Panc1 (cell line): Measurements from ENCODE around the gene ZNF785. TPM values are rescaled to one million over a fixed set of nuclear protein-coding genes. Genes with fewer than 3 reads are reported as not detected.

Experiments
- ATAC-seq: fragments of 200-7000 bp; cut with Tn5 transposase; 2 replicates; pipeline ENCODE4 v1.9.1; 2020; ENCODE audit warnings: mild to moderate bottlenecking, moderate library complexity
- BruUV-seq: library from RNA; stranded (reverse); fragments of 400-500 nt; replicated peaks from 2 replicates; lab custom pipeline; 2021; lab: Mats Ljungman, UMichigan
- CTCF ChIA-PET: fragments of 300-600 bp; sonication (Branson Sonifier 250); formaldehyde crosslinking; loops from one replicate; lab custom pipeline; 2022; ENCODE audit warnings: antibody characterized with exemption; lab: Charles Lee
- POLR2A ChIA-PET: fragments of 300-600 bp; sonication (Branson Sonifier 250); formaldehyde crosslinking; loops from one replicate; lab custom pipeline; 2022; ENCODE audit warnings: antibody characterized with exemption; lab: Charles Lee
- DNase-seq: peaks from one replicate; pipeline ENCODE4 v3.0.0-alpha.2; 2010; ENCODE audit warnings: low read depth, low spot score
- H3K27ac ChIP-seq: 2 replicates; pipeline ENCODE4 v1.5.1; 2011; ENCODE audit warnings: mild to moderate bottlenecking, low read length, inconsistent platforms
- H3K27me3 ChIP-seq: fragments of 200-500 bp; sonication (Bioruptor generic); 2 replicates; pipeline ENCODE4 v1.6.0; 2014; ENCODE audit warnings: low read length, inconsistent platforms; ENCODE audit not compliant: control insufficient read depth, insufficient read depth
- H3K36me3 ChIP-seq: fragments of 200-500 bp; sonication (Bioruptor generic); 2 replicates; pipeline ENCODE4 v1.5.1; 2014; ENCODE audit warnings: inconsistent platforms, mild to moderate bottlenecking, low read length, moderate library complexity; ENCODE audit not compliant: control insufficient read depth, insufficient read depth
- H3K4me1 ChIP-seq: 2 replicates; pipeline ENCODE4 v1.5.1; 2011; ENCODE audit warnings: inconsistent platforms, mild to moderate bottlenecking, low read length, moderate library complexity; ENCODE audit not compliant: control insufficient read depth, insufficient read depth
- H3K4me3 ChIP-seq, 2 experiments: 2 replicates each; pipeline ENCODE4 v1.5.1; 2011 to 2012; ENCODE audit warnings: low read depth in 2 of 2, low read length in 2 of 2, mild to moderate bottlenecking in 2 of 2, inconsistent platforms in 1 of 2, moderate library complexity in 1 of 2
- H3K9me3 ChIP-seq: fragments of 200-500 bp; sonication (Bioruptor generic); 2 replicates; pipeline ENCODE4 v1.5.1; 2014; ENCODE audit warnings: low read depth, mild to moderate bottlenecking, inconsistent platforms, low read length, moderate library complexity; ENCODE audit not compliant: control insufficient read depth, insufficient read depth
- POLR2AphosphoS5 ChIP-seq: IDR thresholded peaks from 2 replicates; pipeline ENCODE4 v1.6.1; 2012; ENCODE audit warnings: mild to moderate bottlenecking, low read depth, low read length, moderate library complexity
- SIN3A ChIP-seq: IDR thresholded peaks from 2 replicates; pipeline ENCODE4 v1.6.1; 2012; ENCODE audit warnings: low read depth, mild to moderate bottlenecking, low read length, moderate library complexity, borderline replicate concordance; ENCODE audit not compliant: insufficient read depth
- TCF7L2 ChIP-seq: IDR thresholded peaks from 2 replicates; pipeline ENCODE4 v1.6.1; 2011; ENCODE audit warnings: mild to moderate bottlenecking, low read depth, low read length, inconsistent platforms
- in situ Hi-C: cut with HindIII; loops from 2 replicates; pipeline ENCODE4 v1.10.0; 2016; ENCODE audit warnings: low sequenced_read_pairs, low pct_unique_long_range_greater_than_20kb
- intact Hi-C: fragments of 100-400 bp; cut with micrococcal nuclease; formaldehyde crosslinking; loops from one replicate; pipeline ENCODE4 v1.10.0; 2022; ENCODE audit not compliant: unreplicated experiment
- total RNA-seq: library from RNA; stranded (reverse); gene quantifications from one replicate; pipeline ENCODE4 v1.2.1, GENCODE V29; 2021; ENCODE audit not compliant: unreplicated experiment
- TF ChIP-seq, protein P1 (sequence below): fragments of 450-650 bp; IDR thresholded peaks from 2 replicates; pipeline ENCODE4 v1.5.1; 2017; ENCODE audit warnings: mild to moderate bottlenecking
- TF ChIP-seq, protein P2 (sequence below), 2 experiments: IDR thresholded peaks; 2 replicates each; pipeline ENCODE4 v1.6.1; 2011 to 2012; ENCODE audit warnings: low read depth in 2 of 2, control low read depth in 1 of 2, low read length in 1 of 2, mild to moderate bottlenecking in 1 of 2, moderate library complexity in 1 of 2; ENCODE audit not compliant: insufficient read depth in 1 of 2

ZNF785 gene
- total RNA-seq, 1 experiment from 2014 or later: 6.2 TPM

DNA sequence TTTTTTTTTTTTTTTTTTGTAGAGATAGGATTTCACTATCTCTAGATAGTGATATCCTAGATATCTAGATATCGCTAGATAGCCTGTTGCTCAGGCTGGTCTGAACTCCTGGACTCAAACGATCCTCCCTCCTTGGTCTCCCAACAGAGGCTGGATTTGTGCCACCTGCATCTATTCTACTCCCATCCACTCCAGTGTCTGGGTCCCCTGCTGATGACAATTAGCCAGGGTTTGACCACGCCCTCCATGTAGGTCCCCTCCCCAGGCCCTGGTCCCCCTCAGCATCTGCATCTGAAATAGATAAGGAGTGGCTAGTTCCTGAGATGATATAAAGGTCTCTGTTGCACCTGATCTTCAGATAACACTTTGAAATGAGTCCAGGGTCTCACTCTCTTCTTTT lies 16.2 kb downstream of the ZNF785 start:
- Histone ChIP-seq H3K27me3 (no peaks in the 10 kb centered on the region), H3K4me1 (peaks cover 9% of the 10 kb centered on the region), H3K36me3 (no peaks in the 10 kb centered on the region), H3K4me3 (no peak overlapping the region), H3K27ac (no peak overlapping the region), H3K9me3 (no peaks in the 10 kb centered on the region)
- in situ Hi-C loops: no loop called here
- intact Hi-C loops: no loop called here
- ATAC-seq (no peak), DNase-seq (no peak)
- no TSS peak for BruUV-seq
- CTCF ChIA-PET: no interaction called here
- no peak for TF ChIP-seq TCF7L2
- POLR2A ChIA-PET: interaction anchor here (0.7 kb wide), 1 partner anchor 412 kb away, joined by 3 read pairs; no protein-coding TSS in a partner anchor

DNA sequence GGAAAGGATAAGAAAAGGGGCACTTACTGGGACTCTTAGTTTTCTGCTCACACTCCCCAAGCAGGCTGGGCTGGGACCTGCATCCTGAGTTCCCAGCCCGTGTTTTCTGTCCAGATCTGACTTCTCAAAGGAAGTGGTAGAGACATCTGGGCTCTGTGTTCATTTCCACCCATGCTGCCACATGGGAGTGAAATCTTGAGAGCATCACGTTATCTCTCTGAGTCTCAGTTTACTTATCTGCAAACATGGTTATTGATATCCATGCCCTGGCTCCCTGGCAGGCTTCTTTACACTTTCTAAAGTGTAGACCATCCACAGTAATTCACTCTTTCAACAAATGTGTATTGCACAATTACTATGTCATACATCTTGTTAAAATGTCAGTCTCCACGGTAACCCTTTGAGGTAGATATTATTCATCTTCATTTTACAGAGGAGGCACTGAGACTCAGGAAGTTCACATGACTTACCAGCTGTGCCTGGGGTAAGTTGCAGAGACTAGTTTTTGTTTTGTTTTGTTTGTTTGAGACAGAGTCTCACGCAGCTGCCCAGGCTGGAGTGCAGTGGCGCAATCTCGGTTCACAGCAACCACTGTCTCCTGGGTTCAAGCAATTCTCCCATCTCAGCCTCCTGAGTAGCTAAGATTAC lies 17.4 kb downstream of the ZNF785 start:
- CTCF ChIA-PET: no interaction called here
- POLR2A ChIA-PET: no interaction called here
- in situ Hi-C loops: no loop called here
- Histone ChIP-seq H3K4me1 (peaks cover 9% of the 10 kb centered on the region), H3K4me3 (no peak overlapping the region), H3K36me3 (no peaks in the 10 kb centered on the region), H3K27ac (no peak overlapping the region), H3K27me3 (no peaks in the 10 kb centered on the region), H3K9me3 (no peaks in the 10 kb centered on the region)
- ATAC-seq (no peak), DNase-seq (peak; percentile 24)
- intact Hi-C loops: no loop called here
- BruUV-seq: no TSS peak
- TF ChIP-seq, protein P1, sequence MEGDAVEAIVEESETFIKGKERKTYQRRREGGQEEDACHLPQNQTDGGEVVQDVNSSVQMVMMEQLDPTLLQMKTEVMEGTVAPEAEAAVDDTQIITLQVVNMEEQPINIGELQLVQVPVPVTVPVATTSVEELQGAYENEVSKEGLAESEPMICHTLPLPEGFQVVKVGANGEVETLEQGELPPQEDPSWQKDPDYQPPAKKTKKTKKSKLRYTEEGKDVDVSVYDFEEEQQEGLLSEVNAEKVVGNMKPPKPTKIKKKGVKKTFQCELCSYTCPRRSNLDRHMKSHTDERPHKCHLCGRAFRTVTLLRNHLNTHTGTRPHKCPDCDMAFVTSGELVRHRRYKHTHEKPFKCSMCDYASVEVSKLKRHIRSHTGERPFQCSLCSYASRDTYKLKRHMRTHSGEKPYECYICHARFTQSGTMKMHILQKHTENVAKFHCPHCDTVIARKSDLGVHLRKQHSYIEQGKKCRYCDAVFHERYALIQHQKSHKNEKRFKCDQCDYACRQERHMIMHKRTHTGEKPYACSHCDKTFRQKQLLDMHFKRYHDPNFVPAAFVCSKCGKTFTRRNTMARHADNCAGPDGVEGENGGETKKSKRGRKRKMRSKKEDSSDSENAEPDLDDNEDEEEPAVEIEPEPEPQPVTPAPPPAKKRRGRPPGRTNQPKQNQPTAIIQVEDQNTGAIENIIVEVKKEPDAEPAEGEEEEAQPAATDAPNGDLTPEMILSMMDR: no peak
- peak; percentile 79 for TF ChIP-seq TCF7L2

DNA sequence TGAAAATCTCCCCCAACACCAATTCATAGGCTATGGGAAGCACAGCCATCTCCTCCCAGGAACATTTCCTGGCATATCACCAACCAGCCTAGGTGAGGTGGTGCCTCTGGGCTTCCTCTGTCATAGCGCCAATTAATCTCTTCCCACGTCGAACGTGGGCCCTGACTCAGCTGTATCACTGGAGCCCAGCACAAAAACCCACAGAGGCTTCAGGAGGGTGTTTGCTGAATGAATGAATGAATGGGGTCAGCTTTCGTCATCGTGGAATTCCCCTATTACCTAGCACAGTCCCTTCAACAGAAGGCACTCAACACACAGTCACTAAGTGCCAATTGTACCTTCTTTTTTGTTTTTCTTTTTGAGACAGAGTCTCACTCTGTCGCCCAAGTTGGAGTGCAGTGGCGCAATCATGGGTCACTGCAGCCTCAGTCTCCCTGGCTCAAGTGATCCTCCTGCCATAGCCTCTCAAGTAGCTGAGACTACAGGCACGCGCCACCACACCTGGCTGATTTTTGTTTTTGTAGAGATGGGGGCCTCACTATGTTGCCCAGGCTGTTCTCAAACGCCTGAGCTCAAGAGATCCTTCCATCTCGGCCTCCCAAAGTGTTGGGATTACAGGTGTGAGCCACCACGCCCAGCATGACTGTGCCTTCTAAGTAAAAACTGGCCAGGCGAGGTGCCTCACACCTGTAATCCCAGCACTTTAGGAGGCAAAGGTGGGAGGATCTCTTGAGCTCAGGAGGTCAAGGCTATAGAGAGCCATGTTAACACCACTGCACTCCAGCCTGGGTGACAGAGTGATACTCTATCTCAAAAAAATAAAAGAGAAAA lies 18.1 kb downstream of the ZNF785 start:
- H3K27ac ChIP-seq: no peak overlapping the region
- ChIA-PET POLR2A (no interaction called here), CTCF (no interaction called here)
- H3K9me3 ChIP-seq: no peaks in the 10 kb centered on the region
- no peaks in the 10 kb centered on the region for H3K36me3 ChIP-seq
- H3K4me3 ChIP-seq: no peak overlapping the region
- in situ Hi-C loops: no loop called here
- TF ChIP-seq POLR2AphosphoS5: no peak
- TF ChIP-seq, protein P1: no peak
- TF ChIP-seq SIN3A: no peak
- TF ChIP-seq, protein P2, sequence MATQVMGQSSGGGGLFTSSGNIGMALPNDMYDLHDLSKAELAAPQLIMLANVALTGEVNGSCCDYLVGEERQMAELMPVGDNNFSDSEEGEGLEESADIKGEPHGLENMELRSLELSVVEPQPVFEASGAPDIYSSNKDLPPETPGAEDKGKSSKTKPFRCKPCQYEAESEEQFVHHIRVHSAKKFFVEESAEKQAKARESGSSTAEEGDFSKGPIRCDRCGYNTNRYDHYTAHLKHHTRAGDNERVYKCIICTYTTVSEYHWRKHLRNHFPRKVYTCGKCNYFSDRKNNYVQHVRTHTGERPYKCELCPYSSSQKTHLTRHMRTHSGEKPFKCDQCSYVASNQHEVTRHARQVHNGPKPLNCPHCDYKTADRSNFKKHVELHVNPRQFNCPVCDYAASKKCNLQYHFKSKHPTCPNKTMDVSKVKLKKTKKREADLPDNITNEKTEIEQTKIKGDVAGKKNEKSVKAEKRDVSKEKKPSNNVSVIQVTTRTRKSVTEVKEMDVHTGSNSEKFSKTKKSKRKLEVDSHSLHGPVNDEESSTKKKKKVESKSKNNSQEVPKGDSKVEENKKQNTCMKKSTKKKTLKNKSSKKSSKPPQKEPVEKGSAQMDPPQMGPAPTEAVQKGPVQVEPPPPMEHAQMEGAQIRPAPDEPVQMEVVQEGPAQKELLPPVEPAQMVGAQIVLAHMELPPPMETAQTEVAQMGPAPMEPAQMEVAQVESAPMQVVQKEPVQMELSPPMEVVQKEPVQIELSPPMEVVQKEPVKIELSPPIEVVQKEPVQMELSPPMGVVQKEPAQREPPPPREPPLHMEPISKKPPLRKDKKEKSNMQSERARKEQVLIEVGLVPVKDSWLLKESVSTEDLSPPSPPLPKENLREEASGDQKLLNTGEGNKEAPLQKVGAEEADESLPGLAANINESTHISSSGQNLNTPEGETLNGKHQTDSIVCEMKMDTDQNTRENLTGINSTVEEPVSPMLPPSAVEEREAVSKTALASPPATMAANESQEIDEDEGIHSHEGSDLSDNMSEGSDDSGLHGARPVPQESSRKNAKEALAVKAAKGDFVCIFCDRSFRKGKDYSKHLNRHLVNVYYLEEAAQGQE (IDR thresholded peaks at IDR 0.05; ENCODE audit: insufficient read depth in 1 of 2, low read depth in 2 of 2, low read length in 1 of 2): no peak
- ATAC-seq (no peak), DNase-seq (no peak)
- intact Hi-C loops: no loop called here
- BruUV-seq: no TSS peak
- H3K27me3 ChIP-seq: no peaks in the 10 kb centered on the region
- peaks cover 9% of the 10 kb centered on the region for H3K4me1 ChIP-seq
